Epithelial cell of proximal tubule (primary cell): ENCODE data around the gene GRK6. TPM values are rescaled to one million over a fixed set of nuclear protein-coding genes. Genes with fewer than 3 reads are reported as not detected.

Experiments
- DNase-seq: peaks from one replicate; pipeline ENCODE4 v3.0.0-alpha.2; 2011; ENCODE audit warnings: low read depth
- H3K4me3 ChIP-seq: 2 replicates; pipeline ENCODE4 v1.5.1; 2011; ENCODE audit warnings: low read depth, mild to moderate bottlenecking, low read length
- CTCF ChIP-seq: conservative IDR thresholded peaks from 2 replicates; pipeline ENCODE4 v1.5.1; 2012; ENCODE audit warnings: low read depth, mild to moderate bottlenecking, low read length
- total RNA-seq: library from RNA; depleted of rRNA; stranded (reverse); fragments of >200 nt; gene quantifications from 2 replicates; pipeline ENCODE4 v1.2.3, GENCODE V29; 2015

GRK6 gene
- total RNA-seq, 1 donor from 2014 or later: 95.8 TPM

DNA sequence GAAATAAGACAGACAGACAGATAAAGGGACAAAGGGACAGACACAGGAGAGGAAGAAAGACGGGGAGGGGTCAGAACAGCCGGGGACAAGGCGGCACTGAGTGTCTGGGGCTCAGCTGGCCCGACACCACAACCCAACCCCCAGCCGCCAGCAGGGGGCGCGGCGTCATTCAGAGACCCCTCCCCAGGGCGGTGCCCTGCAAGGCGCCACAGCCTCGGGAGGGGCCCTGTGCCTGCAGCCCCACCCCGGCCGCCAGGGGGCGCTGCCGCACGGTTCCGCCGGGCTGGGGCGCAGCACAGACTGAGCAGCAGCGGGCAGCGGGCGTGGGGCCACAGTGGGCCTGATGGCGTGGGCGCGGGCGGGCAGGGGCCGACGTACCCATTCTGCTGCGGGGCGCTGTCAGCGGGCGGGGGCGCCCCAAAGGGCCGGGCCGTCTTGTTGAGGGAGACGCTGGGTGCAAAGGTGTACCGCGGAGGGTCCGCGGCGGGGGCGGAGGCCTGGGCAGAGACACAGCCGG lies 65.0 kb downstream of the GRK6 start:
- peak; percentile 53 for TF ChIP-seq CTCF
- no peak overlapping the region for H3K4me3 ChIP-seq
- DNase-seq: no peak

GRCh38 chr5:177491983-177492746 lies 65.7 kb downstream of the GRK6 start:
- TF ChIP-seq CTCF: no peak
- DNase-seq: no peak
- H3K4me3 ChIP-seq: no peak overlapping the region

Other genes starting within 250 kb of the GRK6 start
- gene RAB24, start 123.0 kb upstream of the GRK6 start, total RNA-seq: 16.7 and 22.4 TPM in 2 replicates
- 150 and 273 TPM in 2 replicates for gene PRELID1, start 122.9 kb upstream of the GRK6 start, total RNA-seq
- gene MXD3, start 114.8 kb upstream of the GRK6 start, total RNA-seq: 41.9 and 42.7 TPM in 2 replicates
- 252 and 266 TPM in 2 replicates for gene LMAN2, start 75.0 kb upstream of the GRK6 start, total RNA-seq
- 17.1 and 19.6 TPM in 2 replicates for gene RGS14, start 68.8 kb upstream of the GRK6 start, total RNA-seq
- not detected in 2 replicates for gene SLC34A1, start 42.2 kb upstream of the GRK6 start, total RNA-seq
- gene PFN3, start 26.0 kb upstream of the GRK6 start, total RNA-seq: not detected in 2 replicates
- gene F12, start 17.1 kb upstream of the GRK6 start, total RNA-seq: 9.2 and 12.9 TPM in 2 replicates
- gene PRR7, start 20.1 kb downstream of the GRK6 start, total RNA-seq: 28.4 and 30.9 TPM in 2 replicates
- 430 and 471 TPM in 2 replicates for gene DBN1, start 47.0 kb downstream of the GRK6 start, total RNA-seq
- 286 and 420 TPM in 2 replicates for gene PDLIM7, start 70.9 kb downstream of the GRK6 start, total RNA-seq
- 0.36 and 1.5 TPM in 2 replicates for gene DOK3, start 83.2 kb downstream of the GRK6 start, total RNA-seq
- gene DDX41, start 90.3 kb downstream of the GRK6 start, total RNA-seq: 162 and 174 TPM in 2 replicates
- 22.4 and 36.4 TPM in 2 replicates for gene FAM193B, start 127.9 kb downstream of the GRK6 start, total RNA-seq
- gene TMED9, start 165.5 kb downstream of the GRK6 start, total RNA-seq: 92.0 and 102 TPM in 2 replicates
- gene B4GALT7, start 173.5 kb downstream of the GRK6 start, total RNA-seq: 31.5 and 36.8 TPM in 2 replicates